Keratinocyte (primary cell): ENCODE measurements around the gene KIF21A. TPM values are rescaled to one million over a fixed set of nuclear protein-coding genes. Genes with fewer than 3 reads are reported as not detected.

ENCODE experiments used
- DNase-seq: peaks from one replicate; pipeline ENCODE4 v3.0.0-alpha.2; 2011; ENCODE audit warnings: low read depth, missing footprints, low spot score
- FAIRE-seq: peaks from 2 replicates; lab custom pipeline; 2011; peaks lifted over from hg19 to GRCh38; lab: Jason Lieb, UNC
- H2AFZ ChIP-seq: 2 replicates; pipeline ENCODE4 v1.6.0; 2012; ENCODE audit warnings: low read length, control low read depth, inconsistent platforms; ENCODE audit not compliant: control insufficient read depth
- H3K27ac ChIP-seq: 2 replicates; pipeline ENCODE4 v1.5.1; 2011; ENCODE audit warnings: low read length; ENCODE audit not compliant: control insufficient read depth, insufficient read depth
- H3K27me3 ChIP-seq: 3 replicates; pipeline ENCODE4 v1.6.0; 2011; ENCODE audit warnings: low read length; ENCODE audit not compliant: control insufficient read depth, insufficient read depth; ENCODE audit errors: extremely low read depth
- H3K36me3 ChIP-seq, 2 experiments: 2 replicates in 1 of 2; 3 replicates in 1 of 2; pipeline ENCODE4 v1.5.1; 2011; ENCODE audit warnings: low read length in 2 of 2, mild to moderate bottlenecking in 1 of 2; ENCODE audit not compliant: control insufficient read depth in 2 of 2, insufficient read depth in 2 of 2; ENCODE audit errors: extremely low read depth in 1 of 2
- H3K4me1 ChIP-seq: 3 replicates; pipeline ENCODE4 v1.5.1; 2011; ENCODE audit warnings: low read length; ENCODE audit not compliant: control insufficient read depth, insufficient read depth; ENCODE audit errors: extremely low read depth
- H3K4me2 ChIP-seq: 3 replicates; pipeline ENCODE4 v1.6.0; 2011; ENCODE audit warnings: low read depth, low read length; ENCODE audit not compliant: control insufficient read depth, insufficient read depth; ENCODE audit errors: extremely low read depth
- H3K4me3 ChIP-seq, 3 experiments: fragments of 200-600 bp in 1 of 3; sonication (generic) in 1 of 3; 2 replicates in 2 of 3; 3 replicates in 1 of 3; pipeline ENCODE4 v1.5.1; 2011 to 2016; ENCODE audit warnings: low read length in 3 of 3, mild to moderate bottlenecking in 3 of 3, control low read depth in 2 of 3, inconsistent platforms in 1 of 3, low read depth in 1 of 3, mixed read lengths in 1 of 3, mixed run types in 1 of 3, moderate library complexity in 1 of 3; ENCODE audit not compliant: control insufficient read depth in 2 of 3, insufficient read depth in 2 of 3; ENCODE audit errors: extremely low read depth in 1 of 3
- H3K79me2 ChIP-seq: 2 replicates; pipeline ENCODE4 v1.6.0; 2012; ENCODE audit warnings: low read length; ENCODE audit not compliant: control insufficient read depth, insufficient read depth
- H3K9ac ChIP-seq: 3 replicates; pipeline ENCODE4 v1.6.0; 2011; ENCODE audit warnings: low read length; ENCODE audit not compliant: control insufficient read depth, insufficient read depth; ENCODE audit errors: extremely low read depth
- H3K9me1 ChIP-seq: 3 replicates; pipeline ENCODE4 v1.6.0; 2011; ENCODE audit warnings: low read length; ENCODE audit not compliant: control insufficient read depth, insufficient read depth; ENCODE audit errors: extremely low read depth
- H3K9me3 ChIP-seq: 2 replicates; pipeline ENCODE4 v1.5.1; 2012; ENCODE audit warnings: low read depth, low read length; ENCODE audit not compliant: control insufficient read depth
- H4K20me1 ChIP-seq: 3 replicates; pipeline ENCODE4 v1.6.0; 2011; ENCODE audit warnings: low read length; ENCODE audit not compliant: control insufficient read depth, insufficient read depth; ENCODE audit errors: extremely low read depth
- CTCF ChIP-seq, 3 experiments: IDR thresholded peaks in 1 of 3; conservative IDR thresholded peaks in 1 of 3; optimal IDR thresholded peaks in 1 of 3; 2 replicates in 2 of 3; 3 replicates in 1 of 3; pipeline versions ENCODE3 to v1.5.1; 2011; ENCODE audit warnings: low read length in 3 of 3, mild to moderate bottlenecking in 3 of 3, moderate library complexity in 2 of 3, control low read depth in 1 of 3, inconsistent platforms in 1 of 3; ENCODE audit not compliant: insufficient read depth in 2 of 3; ENCODE audit errors: extremely low read depth in 1 of 3
- EZH2 ChIP-seq: IDR thresholded peaks from one replicate; pipeline ENCODE4 v1.6.1; 2012; ENCODE audit warnings: inconsistent platforms, mild to moderate bottlenecking, low read length, moderate library complexity
- dilution Hi-C: fragments of 300-500 bp; cut with MboI; formaldehyde crosslinking; loops from one replicate; pipeline ENCODE4 v1.7.0; 2020; ENCODE audit warnings: low sequenced_read_pairs; ENCODE audit not compliant: extremely low pct_ligation_motif_present
- polyA plus RNA-seq, 5 experiments: library from polyadenylated mRNA; depleted of rRNA in 3 of 5; stranded (reverse) in 3 of 5; stranded (forward) in 1 of 5; unstranded in 1 of 5; fragments of >200 nt; gene quantifications; 1 replicate in 1 of 5; 2 replicates in 3 of 5; 3 replicates in 1 of 5; pipeline versions ENCODE4 v1.2.1 to v1.2.3, GENCODE V29; 2011 to 2012; ENCODE audit warnings: missing spikeins in 2 of 5, low read depth in 1 of 5, low replicate concordance in 1 of 5

Gene KIF21A
- polyA plus RNA-seq, 1 donor (not counting 4 experiments of a cell fraction or from before 2014, with no cell fraction given), result 27.5 TPM

GRCh38 chr12:39406262-39406661 is 36.7 kb downstream of the KIF21A start:
- no peaks in the 10 kb centered on the region for H3K36me3 ChIP-seq
- FAIRE-seq (no peak), DNase-seq (no peak)
- peaks cover 5% of the 10 kb centered on the region for H3K79me2 ChIP-seq
- no peaks in the 10 kb centered on the region for H3K9me1 ChIP-seq
- H3K27me3 ChIP-seq, result no peaks in the 10 kb centered on the region
- H3K4me2 ChIP-seq, result no peak overlapping the region
- no peaks in the 10 kb centered on the region for H3K9me3 ChIP-seq
- TF ChIP-seq CTCF (optimal IDR thresholded peaks at IDR 0.05 in 1 of 3, IDR thresholded peaks at IDR 0.05 in 1 of 3, conservative IDR thresholded peaks at IDR 0.05 in 1 of 3; ENCODE audit: extremely low read depth in 1 of 3, insufficient read depth in 2 of 3, low read length in 3 of 3), result no peak
- no peak for TF ChIP-seq EZH2
- dilution Hi-C loops, result no loop called here
- H3K4me1 ChIP-seq, result peaks cover 11% of the 10 kb centered on the region
- H2AFZ ChIP-seq, result no peak overlapping the region
- H4K20me1 ChIP-seq, result no peaks in the 10 kb centered on the region
- no peak overlapping the region for H3K4me3 ChIP-seq
- H3K27ac ChIP-seq, result no peak overlapping the region
- no peak overlapping the region for H3K9ac ChIP-seq

DNA sequence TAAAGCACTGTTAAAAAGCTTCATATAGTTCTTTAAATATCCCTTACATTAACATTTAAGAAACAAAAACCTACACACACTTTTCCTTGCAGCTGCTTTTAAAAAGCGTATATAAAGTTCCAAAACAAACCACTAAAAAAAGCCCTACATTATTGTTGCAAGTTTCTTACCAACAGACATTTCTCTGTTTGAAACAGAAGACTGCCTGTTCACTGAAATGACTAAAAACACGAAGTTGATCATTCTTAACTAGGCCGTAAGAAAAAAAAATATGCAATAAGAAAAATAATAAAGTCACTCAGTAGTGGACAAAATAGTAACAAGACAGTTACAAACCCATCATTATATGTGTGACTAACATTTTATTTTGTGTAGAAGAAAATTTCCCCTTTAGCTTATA is 37.3 kb downstream of the KIF21A start:
- Histone ChIP-seq H2AFZ (no peak overlapping the region), H3K9me3 (no peaks in the 10 kb centered on the region), H3K9ac (no peak overlapping the region), H3K27ac (no peak overlapping the region), H3K79me2 (peaks cover 5% of the 10 kb centered on the region), H3K9me1 (no peaks in the 10 kb centered on the region), H3K27me3 (no peaks in the 10 kb centered on the region), H3K4me2 (no peak overlapping the region), H3K4me1 (peaks cover 11% of the 10 kb centered on the region), H3K4me3 (no peak overlapping the region), H4K20me1 (no peaks in the 10 kb centered on the region), H3K36me3 (no peaks in the 10 kb centered on the region)
- dilution Hi-C loops, result no loop called here
- FAIRE-seq (no peak), DNase-seq (no peak)
- no peak for TF ChIP-seq EZH2
- TF ChIP-seq CTCF (optimal IDR thresholded peaks at IDR 0.05 in 1 of 3, IDR thresholded peaks at IDR 0.05 in 1 of 3, conservative IDR thresholded peaks at IDR 0.05 in 1 of 3; ENCODE audit: extremely low read depth in 1 of 3, insufficient read depth in 2 of 3, low read length in 3 of 3), result no peak
